Amniotic epithelial cell (primary cell): Measurements from ENCODE around the gene NHEJ1.

Source experiments
- DNase-seq: peaks from one replicate; pipeline ENCODE4 v3.0.0-alpha.2; 2010; ENCODE audit warnings: low read depth

Gene NHEJ1

DNA sequence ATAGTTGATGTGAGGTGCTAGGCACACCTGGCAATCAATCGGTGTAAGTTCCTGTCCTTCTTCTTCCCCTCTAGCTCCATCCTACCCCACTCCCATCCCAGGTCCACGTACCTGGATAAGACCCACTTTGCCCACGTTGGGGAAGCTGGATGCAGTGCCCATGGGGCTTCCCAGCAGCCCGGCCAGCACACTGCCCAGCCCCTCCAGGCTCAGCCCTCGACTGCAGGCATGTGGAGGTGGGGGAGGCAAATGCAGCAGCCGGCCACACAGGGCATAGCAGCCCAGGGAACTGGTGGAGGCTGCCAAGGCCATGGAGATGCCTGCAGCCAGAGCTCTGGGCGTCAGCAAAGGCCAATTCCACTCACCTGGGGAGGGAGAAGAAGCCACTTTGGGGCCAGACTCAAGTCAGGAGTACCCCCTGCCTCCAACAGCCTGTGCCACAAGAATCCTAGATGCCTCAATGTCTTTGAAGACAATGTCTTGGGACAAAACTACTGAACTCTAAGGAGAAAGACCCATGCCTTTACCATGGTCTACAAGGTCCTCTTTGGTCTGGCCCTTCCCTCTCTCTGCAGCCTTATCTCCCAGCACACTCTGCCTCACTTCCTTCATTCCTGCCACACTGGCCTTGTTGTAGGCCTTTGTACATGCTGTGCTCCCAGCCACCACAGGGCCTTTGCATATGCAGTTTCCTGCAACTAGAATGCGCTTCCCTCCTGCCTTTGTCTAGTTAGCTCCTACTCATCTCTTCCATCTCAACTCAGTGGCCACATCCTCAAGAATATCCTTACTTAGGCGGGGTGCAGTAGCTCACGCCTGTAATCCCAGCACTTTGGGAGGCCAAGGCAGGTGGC, 4.7 kb upstream of the NHEJ1 start:
- DNase-seq = no peak

GRCh38 chr2:219163156-219163555, 2.5 kb upstream of the NHEJ1 start:
- DNase-seq = no peak

DNA sequence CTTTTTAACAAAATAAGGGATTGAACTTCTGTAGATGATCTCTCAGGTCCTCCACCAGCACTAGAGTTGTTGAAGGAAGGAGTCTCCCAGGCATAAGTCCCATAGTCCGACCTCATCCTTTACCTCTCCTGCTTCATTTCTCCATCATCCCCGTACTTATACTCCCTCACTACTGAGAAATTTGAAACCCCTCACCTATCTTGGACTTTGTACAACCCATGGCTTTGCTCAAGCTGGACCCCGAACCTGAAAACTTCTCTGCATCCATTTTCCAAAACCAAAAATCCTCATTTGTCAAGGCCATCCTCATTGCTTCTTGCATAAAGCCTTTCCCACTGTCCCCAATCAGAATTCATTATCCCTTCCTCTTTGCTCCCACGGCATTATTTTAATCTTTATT, 482 bp upstream of the NHEJ1 start:
- no peak for DNase-seq

GRCh38 chr2:219159771-219160185, 837 bp downstream of the NHEJ1 start:
- DNase-seq = no peak

- no peak for DNase-seq
Measured at GRCh38 chr2:219158586-219158985, 2.0 kb downstream of the NHEJ1 start.

DNA sequence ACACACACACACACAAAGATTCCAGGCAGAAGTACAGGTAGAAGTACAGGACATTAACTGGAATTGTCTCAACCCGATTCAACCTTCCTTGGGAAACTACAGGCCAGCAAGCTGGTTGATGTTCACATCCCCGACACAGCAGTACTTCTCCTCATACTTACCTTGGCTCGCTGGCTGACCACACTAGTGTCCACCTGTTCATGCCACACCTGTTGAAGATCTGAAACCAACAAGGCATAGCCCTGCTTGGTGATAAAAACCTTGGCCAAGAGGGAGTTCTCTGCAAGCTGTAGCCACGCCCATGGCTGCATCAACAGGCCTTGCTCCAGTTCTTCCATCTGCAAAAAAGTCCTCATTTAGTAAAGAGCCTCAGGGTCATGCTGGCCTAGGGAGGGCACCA, 2.6 kb downstream of the NHEJ1 start:
- no peak for DNase-seq

- DNase-seq = no peak
Measured at GRCh38 chr2:219157396-219157795, 3.2 kb downstream of the NHEJ1 start.

- peak; percentile 59 for DNase-seq
Measured at GRCh38 chr2:219155054-219155644, 5.5 kb downstream of the NHEJ1 start.

- DNase-seq = peak; percentile 49
Measured at GRCh38 chr2:219149667-219150066, 10.9 kb downstream of the NHEJ1 start.

- DNase-seq = peak; percentile 69
Measured at GRCh38 chr2:219142329-219142728, 18.3 kb downstream of the NHEJ1 start.

DNA sequence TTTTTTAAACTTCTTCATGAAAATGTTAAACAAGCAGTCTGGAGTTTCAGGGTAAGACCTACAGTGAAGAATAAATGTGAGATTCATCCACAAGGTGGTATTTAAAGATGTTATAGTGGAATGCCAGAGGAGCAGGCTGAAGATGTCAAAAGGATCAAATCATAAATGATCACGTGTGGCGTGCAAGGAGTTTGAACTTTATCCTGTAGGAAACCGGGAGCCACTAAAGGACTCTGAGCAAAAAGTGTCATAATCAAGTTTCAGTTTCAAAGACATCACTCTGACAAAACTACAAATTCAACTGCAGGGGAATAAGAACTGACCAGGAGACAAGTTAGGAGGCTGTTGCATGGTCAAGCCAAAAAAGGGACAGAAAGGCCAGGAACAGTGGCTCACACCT, 19.9 kb downstream of the NHEJ1 start:
- DNase-seq = no peak

DNA sequence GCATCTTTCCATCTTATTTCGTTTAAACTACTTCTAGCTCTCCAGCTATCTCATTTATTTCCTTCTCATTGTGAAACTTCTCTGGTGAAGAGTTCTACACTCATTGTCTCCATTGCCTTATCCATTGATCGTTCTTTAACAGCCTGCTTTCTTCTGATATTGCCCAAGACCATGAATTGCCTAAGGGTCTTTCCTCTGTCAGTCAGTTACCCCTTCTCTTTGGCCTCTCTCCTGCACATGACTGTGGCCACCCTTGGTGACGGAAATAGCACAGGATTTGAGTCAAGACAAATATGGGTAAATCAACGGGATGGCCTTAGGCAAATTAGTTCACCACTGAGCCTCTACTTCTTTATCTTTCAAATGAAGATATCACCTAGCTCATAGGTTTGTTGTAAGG, 26.6 kb downstream of the NHEJ1 start:
- DNase-seq = no peak

- no peak for DNase-seq
Measured at GRCh38 chr2:219131744-219132143, 28.9 kb downstream of the NHEJ1 start.

GRCh38 chr2:219131327-219131726, 29.3 kb downstream of the NHEJ1 start:
- DNase-seq = no peak

- DNase-seq = no peak
Measured at GRCh38 chr2:219129589-219129988, 31.0 kb downstream of the NHEJ1 start.

- no peak for DNase-seq
Measured at GRCh38 chr2:219128396-219128795, 32.2 kb downstream of the NHEJ1 start.

- no peak for DNase-seq
Measured at GRCh38 chr2:219127037-219127635, 33.5 kb downstream of the NHEJ1 start.

GRCh38 chr2:219126555-219126954, 34.1 kb downstream of the NHEJ1 start:
- no peak for DNase-seq

GRCh38 chr2:219125886-219126270, 34.7 kb downstream of the NHEJ1 start:
- DNase-seq = no peak

- peak; percentile 98 for DNase-seq
Measured at GRCh38 chr2:219125225-219125885, 35.3 kb downstream of the NHEJ1 start.

- DNase-seq = peak; percentile 78
Measured at GRCh38 chr2:219124381-219125110, 36.1 kb downstream of the NHEJ1 start.
